Liver (tissue), 3 donors: ENCODE results near the gene KIF2B.

Experiments used
- ATF3 ChIP-seq: IDR thresholded peaks from 2 replicates; pipeline ENCODE4 v1.6.1; 2016; ENCODE audit warnings: antibody characterized with exemption
- CTCF ChIP-seq: fragments of 150-350 bp; IDR thresholded peaks from 2 replicates; pipeline ENCODE4 v1.5.1; 2017; ENCODE audit warnings: improper control_type of control experiment, low read depth, low read length; ENCODE audit not compliant: missing input control
- EGR1 ChIP-seq, 2 donors: IDR thresholded peaks; 2 replicates each; pipeline ENCODE4 v1.6.1; 2016 to 2018; ENCODE audit warnings: antibody characterized with exemption in 2 of 2, low read depth in 2 of 2
- GABPA ChIP-seq, 2 donors: IDR thresholded peaks in 1 of 2; conservative IDR thresholded peaks in 1 of 2; 2 replicates each; pipeline ENCODE4 v1.6.1; 2016; ENCODE audit warnings: antibody characterized with exemption in 2 of 2, mild to moderate bottlenecking in 1 of 2, moderate library complexity in 1 of 2
- JUND ChIP-seq, 2 donors: IDR thresholded peaks; 2 replicates each; pipeline ENCODE4 v1.6.1; 2016; ENCODE audit warnings: antibody characterized with exemption in 2 of 2
- MAX ChIP-seq: IDR thresholded peaks from 2 replicates; pipeline ENCODE4 v1.6.1; 2016; ENCODE audit warnings: antibody characterized with exemption
- RAD21 ChIP-seq, 2 donors: IDR thresholded peaks; 2 replicates each; pipeline ENCODE4 v1.6.1; 2016; ENCODE audit warnings: antibody characterized with exemption in 2 of 2, mild to moderate bottlenecking in 2 of 2
- TAF1 ChIP-seq: conservative IDR thresholded peaks from 2 replicates; pipeline ENCODE4 v1.6.1; 2016; ENCODE audit warnings: antibody characterized with exemption, mild to moderate bottlenecking
- YY1 ChIP-seq: IDR thresholded peaks from 2 replicates; pipeline ENCODE4 v1.6.1; 2016; ENCODE audit warnings: antibody characterized with exemption, mild to moderate bottlenecking
- donor health status: healthy.
- donor health status: healthy.

- TF ChIP-seq JUND (IDR thresholded peaks at IDR 0.05) = no peak
- no peak for TF ChIP-seq TAF1
- TF ChIP-seq CTCF = no peak
- no peak for TF ChIP-seq ATF3
- no peak for TF ChIP-seq EGR1 (IDR thresholded peaks at IDR 0.05; ENCODE audit: low read depth in 2 of 2)
- no peak for TF ChIP-seq MAX
- no peak for TF ChIP-seq RAD21 (IDR thresholded peaks at IDR 0.05)
- TF ChIP-seq GABPA (IDR thresholded peaks at IDR 0.05 in 1 of 2, conservative IDR thresholded peaks at IDR 0.05 in 1 of 2) = no peak
- TF ChIP-seq YY1 = no peak
These were observed 4.5 kb upstream of the KIF2B start for GRCh38 chr17:53818271-53818670.
